Skeletal muscle tissue (tissue), 5 donors: ENCODE measurements around the gene SYNRG. TPM values are rescaled to one million over a fixed set of nuclear protein-coding genes. Genes with fewer than 3 reads are reported as not detected.

ENCODE experiments used
- H3K27ac ChIP-seq: one replicate; pipeline ENCODE4 v1.7.0; 2013; ENCODE audit warnings: mild to moderate bottlenecking, low read depth, low read length, inconsistent platforms
- H3K27me3 ChIP-seq, 3 donors: one replicate each; pipeline ENCODE4 v1.7.0; 2013; ENCODE audit warnings: low read length in 3 of 3; ENCODE audit not compliant: control insufficient read depth in 3 of 3, insufficient read depth in 3 of 3
- H3K36me3 ChIP-seq, 3 donors: one replicate each; pipeline ENCODE4 v1.7.0; 2013; ENCODE audit warnings: low read length in 3 of 3; ENCODE audit not compliant: control insufficient read depth in 3 of 3, insufficient read depth in 3 of 3
- H3K4me1 ChIP-seq, 3 donors: one replicate each; pipeline ENCODE4 v1.7.0; 2013; ENCODE audit warnings: low read length in 3 of 3, mild to moderate bottlenecking in 3 of 3; ENCODE audit not compliant: control insufficient read depth in 3 of 3, insufficient read depth in 3 of 3
- H3K4me3 ChIP-seq, 3 donors: one replicate each; pipeline ENCODE4 v1.7.0; 2013; ENCODE audit warnings: low read length in 3 of 3
- H3K9ac ChIP-seq, 3 donors: one replicate each; pipeline ENCODE4 v1.7.0; 2013; ENCODE audit warnings: low read length in 3 of 3, mild to moderate bottlenecking in 3 of 3, moderate library complexity in 2 of 3, low read depth in 1 of 3
- H3K9me3 ChIP-seq, 3 donors: one replicate each; pipeline ENCODE4 v1.7.0; 2013; ENCODE audit warnings: low read length in 3 of 3; ENCODE audit not compliant: control insufficient read depth in 3 of 3
- small RNA-seq: library from RNA; depleted of rRNA; stranded (forward); fragments of <200 nt; gene quantifications from one replicate; pipeline ENCODE3, GENCODE V24; 2014
- total RNA-seq: library from RNA; depleted of rRNA; stranded (reverse); fragments of >200 nt; gene quantifications from one replicate; pipeline ENCODE4 v1.2.3, GENCODE V29; 2014
- donor health status: Osteomylitis.

The SYNRG gene
- total RNA-seq, 1 donor from 2014 or later, result 29.2 TPM

DNA sequence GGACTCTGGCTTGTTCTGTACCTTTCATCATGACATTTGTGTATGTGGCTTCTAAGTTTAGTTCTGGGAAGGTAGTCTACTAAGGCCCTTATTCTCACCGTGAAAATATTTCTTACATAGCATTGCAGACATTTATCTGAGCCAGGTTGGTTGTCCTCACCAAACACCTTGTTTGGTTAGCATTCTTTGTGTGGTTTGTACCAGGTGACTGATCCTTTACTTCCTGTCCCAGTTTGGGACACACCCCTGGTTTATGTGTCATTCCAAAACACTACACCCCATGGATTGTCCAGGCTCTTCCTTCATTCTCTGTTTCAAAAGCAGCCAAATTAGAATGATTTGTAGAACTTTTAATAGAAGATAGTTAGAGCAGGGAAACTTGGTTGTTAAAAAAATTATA, 142.7 kb downstream of the SYNRG start:
- Histone ChIP-seq H3K36me3 (peaks cover 15 to 53% (median 42%) of the 10 kb centered on the region in 3 donors), H3K9ac (no peak overlapping the region), H3K4me3 (no peak overlapping the region)

DNA sequence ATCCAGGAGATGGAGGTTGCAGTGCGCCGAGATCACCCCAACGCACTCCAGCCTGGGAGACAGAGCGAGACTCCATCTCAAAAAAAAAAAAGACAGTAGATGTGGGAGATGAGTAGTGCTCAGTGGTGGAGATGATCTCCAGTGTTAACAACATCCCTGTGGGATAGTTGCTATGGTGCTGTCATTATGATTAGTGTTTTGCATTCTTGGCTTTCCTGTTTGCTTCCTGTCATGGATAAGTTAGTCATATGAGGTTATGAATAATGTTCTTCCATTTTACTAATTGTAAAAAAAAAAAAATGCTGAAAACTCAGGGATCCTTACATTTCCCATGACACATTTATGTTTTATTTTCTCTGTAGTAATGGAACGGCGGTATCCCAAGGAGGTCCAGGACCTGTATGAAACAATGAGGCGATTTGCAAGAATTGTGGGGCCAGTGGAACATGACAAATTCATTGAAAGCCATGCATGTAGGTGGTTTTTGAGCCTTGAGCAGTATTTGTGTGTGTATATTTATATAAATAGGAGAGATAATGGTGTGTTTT, 144.1 kb downstream of the SYNRG start:
- Histone ChIP-seq H3K9ac (no peak overlapping the region), H3K9me3 (no peaks in the 10 kb centered on the region), H3K27me3 (no peaks in the 10 kb centered on the region), H3K4me1 (no peaks in the 10 kb centered on the region), H3K27ac (no peak overlapping the region), H3K36me3 (peaks cover 4 to 42% (median 35%) of the 10 kb centered on the region in 3 donors), H3K4me3 (no peak overlapping the region)

More for the DNA sequence above, 142.7 kb downstream of the SYNRG start:
- Histone ChIP-seq H3K9me3 (no peaks in the 10 kb centered on the region), H3K4me1 (no peaks in the 10 kb centered on the region), H3K27me3 (no peaks in the 10 kb centered on the region), H3K27ac (no peak overlapping the region)

Small RNA genes lying within 50 kb of the gene (small RNA-seq; reads per million reads assigned to genes)
- gene MIR378J, result not detected

Other genes with a start within 250 kb of the SYNRG start
- gene C17orf78, start 233.4 kb downstream of the SYNRG start, total RNA-seq, result not detected
- 26.6 TPM for gene ACACA, start 202.6 kb downstream of the SYNRG start, total RNA-seq
- gene TADA2A, start 202.5 kb downstream of the SYNRG start, total RNA-seq, result 28.7 TPM
- 9.4 TPM for gene DUSP14, start 119.5 kb downstream of the SYNRG start, total RNA-seq
- 21.4 TPM for gene DDX52, start 34.0 kb upstream of the SYNRG start, total RNA-seq
- not detected for gene HNF1B, start 135.6 kb upstream of the SYNRG start, total RNA-seq